Activated B cell treated with CpG ODN at 0.5 μM for 24 hours (primary cell): ENCODE results near the gene PNPLA3. TPM values are rescaled to one million over a fixed set of nuclear protein-coding genes. Genes with fewer than 3 reads are reported as not detected.

Experiments used
- ATAC-seq: fragments of 200-7000 bp; cut with Tn5 transposase; one replicate; pipeline ENCODE4 v1.10.0; 2021; ENCODE audit warnings: low read depth, mild to moderate bottlenecking, moderate library complexity
- CTCF ChIA-PET: fragments of 350-600 bp; sonication (Branson Sonifier 250); formaldehyde crosslinking; loops from one replicate; lab custom pipeline; 2021; ENCODE audit warnings: antibody characterized with exemption; lab: Charles Lee
- POLR2A ChIA-PET: fragments of 350-600 bp; sonication (Branson Sonifier 250); formaldehyde crosslinking; loops from one replicate; lab custom pipeline; 2021; ENCODE audit warnings: antibody characterized with exemption; lab: Charles Lee
- DNase-seq: peaks from one replicate; pipeline ENCODE4 v3.0.0; 2022
- H3K27ac Mint-ChIP-seq: one replicate; pipeline ENCODE4 v1.8.0; 2020; ENCODE audit warnings: mixed read lengths
- H3K27me3 Mint-ChIP-seq: one replicate; pipeline ENCODE4 v1.8.0; 2021; ENCODE audit warnings: mixed read lengths
- H3K36me3 Mint-ChIP-seq: one replicate; pipeline ENCODE4 v1.8.0; 2021; ENCODE audit warnings: low read depth, mixed read lengths
- H3K4me1 Mint-ChIP-seq: one replicate; pipeline ENCODE4 v1.8.0; 2021; ENCODE audit warnings: mixed read lengths
- H3K4me3 Mint-ChIP-seq: one replicate; pipeline ENCODE4 v1.8.0; 2020; ENCODE audit warnings: mild to moderate bottlenecking, mixed read lengths
- H3K9me3 Mint-ChIP-seq: one replicate; pipeline ENCODE4 v1.8.0; 2020; ENCODE audit warnings: mixed read lengths
- CTCF ChIP-seq: fragments of 200-600 bp; IDR thresholded peaks from one replicate; pipeline ENCODE4 v1.8.0; 2022; ENCODE audit warnings: antibody characterized with exemption, mild to moderate bottlenecking
- intact Hi-C: fragments of 100-400 bp; cut with micrococcal nuclease; formaldehyde crosslinking; loops from one replicate; pipeline ENCODE4 v1.15.1; 2024
- total RNA-seq: library from RNA; stranded (reverse); gene quantifications from 2 replicates; pipeline ENCODE4 v1.2.3, GENCODE V29; 2022

Gene PNPLA3
- total RNA-seq, 1 donor from 2014 or later: 0.33 TPM

DNA sequence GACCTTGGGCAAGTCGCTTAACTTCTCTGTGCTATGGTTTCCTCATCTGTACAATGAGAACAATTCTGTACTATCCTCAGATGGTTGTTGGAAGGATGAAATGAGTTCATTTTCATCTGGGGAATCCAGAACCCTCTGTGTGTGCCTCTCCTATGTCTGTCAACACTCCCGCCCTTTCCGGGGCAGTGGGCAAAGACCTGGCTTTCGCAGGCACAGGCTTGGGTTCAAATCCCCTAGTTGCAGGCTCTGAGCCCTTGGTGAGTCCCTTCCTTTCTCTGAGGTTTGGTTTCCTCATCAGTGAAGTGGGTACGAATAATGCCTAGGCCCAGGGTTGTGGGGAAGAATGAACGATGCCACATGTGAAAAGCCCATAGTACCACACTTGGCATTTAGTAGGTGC lies 37.8 kb upstream of the PNPLA3 start:
- DNase-seq: no peak
- CTCF ChIA-PET: no interaction called here
- Mint-ChIP-seq H3K9me3 (no peaks in the 10 kb centered on the region), H3K27ac (no peak overlapping the region), H3K4me3 (no peak overlapping the region), H3K36me3 (no peaks in the 10 kb centered on the region), H3K4me1 (peaks cover 5% of the 10 kb centered on the region), H3K27me3 (peaks cover 33% of the 10 kb centered on the region)
- no peak for TF ChIP-seq CTCF
- no peak for ATAC-seq
- intact Hi-C loops: loop anchor here (10.0 kb wide), 1 partner anchor 501 kb away; no protein-coding TSS in a partner anchor
- POLR2A ChIA-PET: no interaction called here

DNA sequence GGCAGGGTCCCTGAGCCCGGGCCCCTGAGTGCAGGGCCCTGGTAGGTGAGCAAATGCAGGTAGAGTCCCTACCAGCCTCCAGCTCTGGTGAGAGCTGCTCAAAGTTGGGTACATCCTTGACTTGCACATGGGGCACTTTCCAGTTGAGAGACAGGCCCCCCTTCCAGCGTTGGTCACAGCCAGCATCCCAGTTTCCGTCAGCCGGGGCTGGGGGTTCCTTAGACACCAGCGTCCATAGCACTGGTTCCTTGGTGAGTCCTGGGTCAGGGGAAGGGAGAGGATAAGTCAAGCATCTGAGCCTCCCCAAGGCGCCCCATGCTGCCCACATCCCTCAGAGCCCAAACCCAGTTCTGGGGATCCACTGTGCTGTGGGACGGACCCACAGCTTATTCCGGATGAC lies 37.4 kb upstream of the PNPLA3 start:
- no peak overlapping the region for H3K27ac Mint-ChIP-seq
- H3K4me1 Mint-ChIP-seq: peaks cover 6% of the 10 kb centered on the region
- ChIA-PET CTCF (no interaction called here), POLR2A (no interaction called here)
- H3K27me3 Mint-ChIP-seq: peaks cover 33% of the 10 kb centered on the region
- DNase-seq (no peak), ATAC-seq (no peak)
- TF ChIP-seq CTCF: no peak
- no peak overlapping the region for H3K4me3 Mint-ChIP-seq
- intact Hi-C loops: loop anchor here (10.0 kb wide), 1 partner anchor 501 kb away; no protein-coding TSS in a partner anchor
- H3K9me3 Mint-ChIP-seq: no peaks in the 10 kb centered on the region
- H3K36me3 Mint-ChIP-seq: no peaks in the 10 kb centered on the region

DNA sequence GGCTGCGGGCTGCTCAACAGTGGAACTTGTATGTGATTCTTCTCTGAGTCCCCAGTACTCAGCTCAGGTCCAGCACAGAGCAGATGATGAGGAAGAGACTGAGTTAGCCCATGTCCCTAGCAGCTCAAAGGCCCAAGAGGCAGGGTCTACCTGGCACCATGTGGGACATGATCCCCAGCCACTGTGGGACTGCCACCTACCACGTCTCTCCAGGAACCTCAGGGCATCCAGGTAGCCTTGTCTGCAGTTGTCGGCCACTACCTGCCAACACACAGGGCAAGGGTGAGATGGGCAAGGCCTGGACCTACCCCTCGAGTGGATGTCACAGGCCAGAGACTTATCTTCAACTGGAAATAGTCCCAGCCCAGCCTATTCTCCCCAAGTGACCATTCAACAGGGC lies 36.2 kb upstream of the PNPLA3 start:
- H3K27ac Mint-ChIP-seq: no peak overlapping the region
- no peak for DNase-seq
- no peaks in the 10 kb centered on the region for H3K36me3 Mint-ChIP-seq
- ChIA-PET POLR2A (no interaction called here), CTCF (no interaction called here)
- no peak overlapping the region for H3K4me3 Mint-ChIP-seq
- H3K4me1 Mint-ChIP-seq: peaks cover 8% of the 10 kb centered on the region
- TF ChIP-seq CTCF: no peak
- no peaks in the 10 kb centered on the region for H3K9me3 Mint-ChIP-seq
- peaks cover 40% of the 10 kb centered on the region for H3K27me3 Mint-ChIP-seq
- no peak for ATAC-seq
- intact Hi-C loops: loop anchor here (10.0 kb wide), 1 partner anchor 503 kb away; no protein-coding TSS in a partner anchor

GRCh38 chr22:43888740-43889139 lies 34.9 kb upstream of the PNPLA3 start:
- ChIA-PET CTCF (no interaction called here), POLR2A (no interaction called here)
- Mint-ChIP-seq H3K27me3 (peaks cover 44% of the 10 kb centered on the region), H3K9me3 (no peaks in the 10 kb centered on the region), H3K27ac (no peak overlapping the region), H3K36me3 (no peaks in the 10 kb centered on the region), H3K4me3 (no peak overlapping the region), H3K4me1 (peaks cover 8% of the 10 kb centered on the region)
- DNase-seq (no peak), ATAC-seq (no peak)
- no peak for TF ChIP-seq CTCF
- intact Hi-C loops: loop anchor here (10.0 kb wide), 1 partner anchor 504 kb away; no protein-coding TSS in a partner anchor

DNA sequence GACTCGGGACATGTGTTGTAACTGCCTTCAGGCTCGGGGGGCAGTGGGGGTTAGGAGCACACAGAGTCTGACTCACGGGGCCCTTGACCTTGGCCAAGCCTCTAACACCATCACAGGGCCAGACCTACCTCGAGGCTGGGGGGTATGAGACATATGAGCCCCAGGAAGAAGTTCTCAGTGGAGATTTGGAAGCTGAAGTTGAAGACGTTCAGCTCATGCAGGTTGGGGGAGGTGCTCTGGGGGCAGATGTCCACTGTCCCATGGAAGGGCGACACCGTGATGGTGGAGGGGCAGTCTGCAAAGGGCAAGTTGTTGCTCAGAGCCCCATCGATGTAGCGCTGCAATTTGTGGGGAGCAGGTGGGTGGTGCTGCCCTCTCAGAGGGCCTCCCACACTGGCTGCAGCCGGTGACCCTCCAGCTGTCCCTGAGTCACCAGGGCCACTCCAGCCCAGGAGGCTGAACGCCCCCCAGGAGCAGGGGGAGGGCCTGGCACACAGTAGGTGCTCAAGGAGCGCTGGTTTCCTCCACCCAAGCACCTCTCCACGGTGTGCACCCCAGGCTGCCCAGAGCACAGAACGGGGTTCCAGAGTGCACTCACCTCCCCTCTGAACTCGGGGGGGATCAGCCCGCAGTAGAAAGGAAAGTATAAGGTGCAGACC lies 34.3 kb upstream of the PNPLA3 start:
- TF ChIP-seq CTCF: no peak
- H3K4me3 Mint-ChIP-seq: no peak overlapping the region
- peaks cover 44% of the 10 kb centered on the region for H3K27me3 Mint-ChIP-seq
- intact Hi-C loops: loop anchor here (10.0 kb wide), 1 partner anchor 505 kb away; no protein-coding TSS in a partner anchor
- H3K9me3 Mint-ChIP-seq: no peaks in the 10 kb centered on the region
- DNase-seq (no peak), ATAC-seq (no peak)
- H3K4me1 Mint-ChIP-seq: peaks cover 8% of the 10 kb centered on the region
- no peak overlapping the region for H3K27ac Mint-ChIP-seq
- ChIA-PET CTCF (no interaction called here), POLR2A (no interaction called here)
- H3K36me3 Mint-ChIP-seq: no peaks in the 10 kb centered on the region
